ENCODE results near the gene SLC25A48.

- TF ChIP-seq, protein P1, sequence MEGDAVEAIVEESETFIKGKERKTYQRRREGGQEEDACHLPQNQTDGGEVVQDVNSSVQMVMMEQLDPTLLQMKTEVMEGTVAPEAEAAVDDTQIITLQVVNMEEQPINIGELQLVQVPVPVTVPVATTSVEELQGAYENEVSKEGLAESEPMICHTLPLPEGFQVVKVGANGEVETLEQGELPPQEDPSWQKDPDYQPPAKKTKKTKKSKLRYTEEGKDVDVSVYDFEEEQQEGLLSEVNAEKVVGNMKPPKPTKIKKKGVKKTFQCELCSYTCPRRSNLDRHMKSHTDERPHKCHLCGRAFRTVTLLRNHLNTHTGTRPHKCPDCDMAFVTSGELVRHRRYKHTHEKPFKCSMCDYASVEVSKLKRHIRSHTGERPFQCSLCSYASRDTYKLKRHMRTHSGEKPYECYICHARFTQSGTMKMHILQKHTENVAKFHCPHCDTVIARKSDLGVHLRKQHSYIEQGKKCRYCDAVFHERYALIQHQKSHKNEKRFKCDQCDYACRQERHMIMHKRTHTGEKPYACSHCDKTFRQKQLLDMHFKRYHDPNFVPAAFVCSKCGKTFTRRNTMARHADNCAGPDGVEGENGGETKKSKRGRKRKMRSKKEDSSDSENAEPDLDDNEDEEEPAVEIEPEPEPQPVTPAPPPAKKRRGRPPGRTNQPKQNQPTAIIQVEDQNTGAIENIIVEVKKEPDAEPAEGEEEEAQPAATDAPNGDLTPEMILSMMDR (IDR thresholded peaks at IDR 0.05): no peak
- TF ChIP-seq, protein P2, sequence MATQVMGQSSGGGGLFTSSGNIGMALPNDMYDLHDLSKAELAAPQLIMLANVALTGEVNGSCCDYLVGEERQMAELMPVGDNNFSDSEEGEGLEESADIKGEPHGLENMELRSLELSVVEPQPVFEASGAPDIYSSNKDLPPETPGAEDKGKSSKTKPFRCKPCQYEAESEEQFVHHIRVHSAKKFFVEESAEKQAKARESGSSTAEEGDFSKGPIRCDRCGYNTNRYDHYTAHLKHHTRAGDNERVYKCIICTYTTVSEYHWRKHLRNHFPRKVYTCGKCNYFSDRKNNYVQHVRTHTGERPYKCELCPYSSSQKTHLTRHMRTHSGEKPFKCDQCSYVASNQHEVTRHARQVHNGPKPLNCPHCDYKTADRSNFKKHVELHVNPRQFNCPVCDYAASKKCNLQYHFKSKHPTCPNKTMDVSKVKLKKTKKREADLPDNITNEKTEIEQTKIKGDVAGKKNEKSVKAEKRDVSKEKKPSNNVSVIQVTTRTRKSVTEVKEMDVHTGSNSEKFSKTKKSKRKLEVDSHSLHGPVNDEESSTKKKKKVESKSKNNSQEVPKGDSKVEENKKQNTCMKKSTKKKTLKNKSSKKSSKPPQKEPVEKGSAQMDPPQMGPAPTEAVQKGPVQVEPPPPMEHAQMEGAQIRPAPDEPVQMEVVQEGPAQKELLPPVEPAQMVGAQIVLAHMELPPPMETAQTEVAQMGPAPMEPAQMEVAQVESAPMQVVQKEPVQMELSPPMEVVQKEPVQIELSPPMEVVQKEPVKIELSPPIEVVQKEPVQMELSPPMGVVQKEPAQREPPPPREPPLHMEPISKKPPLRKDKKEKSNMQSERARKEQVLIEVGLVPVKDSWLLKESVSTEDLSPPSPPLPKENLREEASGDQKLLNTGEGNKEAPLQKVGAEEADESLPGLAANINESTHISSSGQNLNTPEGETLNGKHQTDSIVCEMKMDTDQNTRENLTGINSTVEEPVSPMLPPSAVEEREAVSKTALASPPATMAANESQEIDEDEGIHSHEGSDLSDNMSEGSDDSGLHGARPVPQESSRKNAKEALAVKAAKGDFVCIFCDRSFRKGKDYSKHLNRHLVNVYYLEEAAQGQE (IDR thresholded peaks at IDR 0.05; ENCODE audit: insufficient read depth in 1 of 2, low read depth in 2 of 2, low read length in 1 of 2): no peak
- TF ChIP-seq POLR2AphosphoS5 (IDR thresholded peaks at IDR 0.05; ENCODE audit: low read depth, low read length) (no peak), SIN3A (IDR thresholded peaks at IDR 0.05; ENCODE audit: borderline replicate concordance, insufficient read depth, low read depth, low read length) (no peak), TCF7L2 (IDR thresholded peaks at IDR 0.05; ENCODE audit: low read depth, low read length) (no peak)
Observed at GRCh38 chr5:135937245-135937911, 102.9 kb downstream of the SLC25A48 start.
